ENCODE data around the gene TNP2. TPM values are rescaled to one million over a fixed set of nuclear protein-coding genes. Genes with fewer than 3 reads are reported as not detected.

TNP2 gene
- total RNA-seq, 3 donors from 2014 or later (not counting 1 experiment from before 2014, with no cell fraction given), result not detected

- 56% methylated on average over 10 of the region's 10 CpGs for WGBS (ENCODE audit: insufficient coverage)
- TF ChIP-seq CTCF (IDR thresholded peaks at IDR 0.05), result no peak
- H3K4me3 Mint-ChIP-seq, result no peak overlapping the region
- ATAC-seq (no peak), DNase-seq (peak in 1 of 2 donors; percentile 32)
- no peaks in the 10 kb centered on the region for H3K9me3 Mint-ChIP-seq
- H3K4me1 Mint-ChIP-seq, result peaks cover 21 to 37% of the 10 kb centered on the region in 2 donors
- Histone ChIP-seq H3K27ac (ENCODE audit: low read length) (no peak overlapping the region), H3K9me3 (ENCODE audit: control insufficient read depth, insufficient read depth, low read length) (no peaks in the 10 kb centered on the region), H3K36me3 (ENCODE audit: control insufficient read depth, insufficient read depth, low read length) (no peaks in the 10 kb centered on the region), H3K4me3 (ENCODE audit: low read length) (no peak overlapping the region), H3K4me1 (ENCODE audit: control insufficient read depth, insufficient read depth, low read length) (peaks cover 43% of the 10 kb centered on the region), H3K27me3 (ENCODE audit: control insufficient read depth, insufficient read depth, low read length) (no peaks in the 10 kb centered on the region)
- H3K36me3 Mint-ChIP-seq, result no peaks in the 10 kb centered on the region
- intact Hi-C loops (cut with micrococcal nuclease), result no loop called here
- H3K27me3 Mint-ChIP-seq (ENCODE audit: low read depth in 2 of 2), result no peaks in the 10 kb centered on the region
- no peak overlapping the region for H3K27ac Mint-ChIP-seq
These were observed 28.3 kb downstream of the TNP2 start for GRCh38 chr16:11240636-11241473.

GRCh38 chr16:11239644-11240632 is 29.2 kb downstream of the TNP2 start:
- Histone ChIP-seq H3K36me3 (ENCODE audit: control insufficient read depth, insufficient read depth, low read length) (no peaks in the 10 kb centered on the region), H3K4me1 (ENCODE audit: control insufficient read depth, insufficient read depth, low read length) (peaks cover 51% of the 10 kb centered on the region), H3K27me3 (ENCODE audit: control insufficient read depth, insufficient read depth, low read length) (no peaks in the 10 kb centered on the region), H3K9me3 (ENCODE audit: control insufficient read depth, insufficient read depth, low read length) (no peaks in the 10 kb centered on the region), H3K27ac (ENCODE audit: low read length) (no peak overlapping the region), H3K4me3 (ENCODE audit: low read length) (no peak overlapping the region)
- no peaks in the 10 kb centered on the region for H3K27me3 Mint-ChIP-seq (ENCODE audit: low read depth in 2 of 2)
- intact Hi-C loops (cut with micrococcal nuclease), result loop anchor here (10.0 kb wide), 1 partner anchor 365 kb away; the partner anchor contains the start of gene CIITA
- no peak overlapping the region for H3K4me3 Mint-ChIP-seq
- H3K36me3 Mint-ChIP-seq, result no peaks in the 10 kb centered on the region
- 89% methylated on average over 10 of the region's 10 CpGs for WGBS (ENCODE audit: insufficient coverage)
- no peaks in the 10 kb centered on the region for H3K9me3 Mint-ChIP-seq
- TF ChIP-seq CTCF (IDR thresholded peaks at IDR 0.05), result no peak
- ATAC-seq (no peak), DNase-seq (no peak)
- H3K27ac Mint-ChIP-seq, result no peak overlapping the region
- H3K4me1 Mint-ChIP-seq, result peaks cover 24 to 36% of the 10 kb centered on the region in 2 donors

GRCh38 chr16:11238272-11239202 is 30.6 kb downstream of the TNP2 start:
- H3K9me3 Mint-ChIP-seq, result no peaks in the 10 kb centered on the region
- no peak for TF ChIP-seq CTCF (IDR thresholded peaks at IDR 0.05)
- Histone ChIP-seq H3K4me1 (ENCODE audit: control insufficient read depth, insufficient read depth, low read length) (peaks cover 65% of the 10 kb centered on the region), H3K36me3 (ENCODE audit: control insufficient read depth, insufficient read depth, low read length) (no peaks in the 10 kb centered on the region), H3K4me3 (ENCODE audit: low read length) (no peak overlapping the region), H3K27me3 (ENCODE audit: control insufficient read depth, insufficient read depth, low read length) (no peaks in the 10 kb centered on the region), H3K9me3 (ENCODE audit: control insufficient read depth, insufficient read depth, low read length) (no peaks in the 10 kb centered on the region), H3K27ac (ENCODE audit: low read length) (no peak overlapping the region)
- no peaks in the 10 kb centered on the region for H3K27me3 Mint-ChIP-seq (ENCODE audit: low read depth in 2 of 2)
- peak overlapping the region; percentile 25 for H3K4me3 Mint-ChIP-seq
- 98% methylated on average over 15 of the region's 15 CpGs for WGBS (ENCODE audit: insufficient coverage)
- intact Hi-C loops (cut with micrococcal nuclease), result loop anchor here (10.0 kb wide), 1 partner anchor 364 kb away; the partner anchor contains the start of gene CIITA
- H3K4me1 Mint-ChIP-seq, result peaks cover 37 to 49% of the 10 kb centered on the region in 2 donors
- DNase-seq (no peak), ATAC-seq (no peak)
- H3K27ac Mint-ChIP-seq, result peak overlapping the region in 1 of 2 donors; percentile 45
- no peaks in the 10 kb centered on the region for H3K36me3 Mint-ChIP-seq
